GM13977 (cell line): ENCODE measurements around the gene C16orf74.

Experiments
- DNase-seq: peaks from one replicate; pipeline ENCODE4 v3.0.0; 2012; ENCODE audit warnings: low spot score
- in situ Hi-C: fragments of 300-500 bp; cut with MboI; formaldehyde crosslinking; loops from one replicate; pipeline ENCODE4 v1.12.0; 2022; ENCODE audit warnings: low sequenced_read_pairs, low pct_unique_long_range_greater_than_20kb, mixed read lengths, inconsistent platforms; ENCODE audit not compliant: unreplicated experiment
- TF ChIP-seq, protein P1 (sequence below): IDR thresholded peaks from 2 replicates; pipeline ENCODE4 v1.5.1; 2012; ENCODE audit warnings: mild to moderate bottlenecking, control low read depth; ENCODE audit not compliant: insufficient read depth; ENCODE audit errors: extremely low read depth, missing control alignments

The C16orf74 gene

DNA sequence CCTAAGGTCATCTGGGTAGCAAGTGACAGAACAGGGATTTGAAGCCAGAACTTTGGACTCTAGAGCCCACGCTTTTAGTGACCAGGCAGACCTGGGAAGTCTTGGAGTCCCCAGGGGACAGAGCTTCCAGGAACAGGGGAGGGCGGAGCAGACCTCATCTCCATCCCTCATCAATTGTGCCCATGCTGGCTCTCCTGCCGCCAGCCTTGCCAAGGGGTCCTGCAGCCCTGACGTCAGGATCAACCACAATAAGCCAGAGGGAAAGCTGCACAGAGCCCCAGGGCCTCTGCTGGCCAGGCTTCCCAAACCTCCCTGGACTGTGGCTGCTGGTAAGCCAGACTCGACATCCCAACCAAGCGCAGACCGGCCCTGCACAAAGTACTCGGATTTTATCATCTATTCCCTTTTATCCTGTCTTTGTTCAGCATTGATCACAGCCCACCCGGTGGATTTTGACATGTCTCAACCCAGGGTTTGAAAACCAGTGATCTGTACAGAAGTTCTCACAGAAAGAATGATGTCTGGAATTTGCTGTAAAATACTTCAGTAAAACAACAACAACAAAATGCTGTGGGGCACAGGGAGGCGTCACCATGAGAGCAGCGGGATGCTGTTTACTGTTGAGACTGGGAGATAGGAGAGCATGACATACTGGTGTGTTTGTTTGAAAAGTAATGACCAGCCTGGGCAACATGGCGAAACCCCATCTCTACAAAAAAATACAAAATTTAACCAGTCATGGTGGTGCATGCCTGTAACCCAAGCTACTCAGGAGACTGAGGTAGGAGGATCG, 11.8 kb downstream of the C16orf74 start:
- DNase-seq, result no peak
- in situ Hi-C loops, result no loop called here
- TF ChIP-seq, protein P1, sequence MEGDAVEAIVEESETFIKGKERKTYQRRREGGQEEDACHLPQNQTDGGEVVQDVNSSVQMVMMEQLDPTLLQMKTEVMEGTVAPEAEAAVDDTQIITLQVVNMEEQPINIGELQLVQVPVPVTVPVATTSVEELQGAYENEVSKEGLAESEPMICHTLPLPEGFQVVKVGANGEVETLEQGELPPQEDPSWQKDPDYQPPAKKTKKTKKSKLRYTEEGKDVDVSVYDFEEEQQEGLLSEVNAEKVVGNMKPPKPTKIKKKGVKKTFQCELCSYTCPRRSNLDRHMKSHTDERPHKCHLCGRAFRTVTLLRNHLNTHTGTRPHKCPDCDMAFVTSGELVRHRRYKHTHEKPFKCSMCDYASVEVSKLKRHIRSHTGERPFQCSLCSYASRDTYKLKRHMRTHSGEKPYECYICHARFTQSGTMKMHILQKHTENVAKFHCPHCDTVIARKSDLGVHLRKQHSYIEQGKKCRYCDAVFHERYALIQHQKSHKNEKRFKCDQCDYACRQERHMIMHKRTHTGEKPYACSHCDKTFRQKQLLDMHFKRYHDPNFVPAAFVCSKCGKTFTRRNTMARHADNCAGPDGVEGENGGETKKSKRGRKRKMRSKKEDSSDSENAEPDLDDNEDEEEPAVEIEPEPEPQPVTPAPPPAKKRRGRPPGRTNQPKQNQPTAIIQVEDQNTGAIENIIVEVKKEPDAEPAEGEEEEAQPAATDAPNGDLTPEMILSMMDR, result no peak

DNA sequence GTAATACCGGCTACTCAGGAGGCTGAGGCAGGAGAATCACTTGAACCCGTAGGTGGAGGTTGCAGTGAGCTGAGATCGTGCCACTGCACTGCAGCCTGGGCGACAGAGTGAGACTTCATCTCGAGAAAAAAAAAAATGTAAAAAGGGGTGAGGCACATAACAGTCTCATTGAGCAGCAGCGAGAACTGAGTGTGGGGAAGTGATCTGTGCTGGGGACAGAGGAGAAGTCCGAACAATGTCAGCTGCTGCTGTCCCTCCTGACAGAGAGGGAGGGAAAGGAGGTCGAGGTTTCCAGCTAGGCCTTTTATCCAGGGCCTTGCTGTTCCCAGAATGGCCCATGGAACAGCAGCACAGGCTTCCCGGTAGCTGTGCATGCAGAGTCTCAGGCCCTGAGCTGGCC, 14.0 kb downstream of the C16orf74 start:
- no peak for DNase-seq
- in situ Hi-C loops, result no loop called here
- TF ChIP-seq, protein P1, result no peak

DNA sequence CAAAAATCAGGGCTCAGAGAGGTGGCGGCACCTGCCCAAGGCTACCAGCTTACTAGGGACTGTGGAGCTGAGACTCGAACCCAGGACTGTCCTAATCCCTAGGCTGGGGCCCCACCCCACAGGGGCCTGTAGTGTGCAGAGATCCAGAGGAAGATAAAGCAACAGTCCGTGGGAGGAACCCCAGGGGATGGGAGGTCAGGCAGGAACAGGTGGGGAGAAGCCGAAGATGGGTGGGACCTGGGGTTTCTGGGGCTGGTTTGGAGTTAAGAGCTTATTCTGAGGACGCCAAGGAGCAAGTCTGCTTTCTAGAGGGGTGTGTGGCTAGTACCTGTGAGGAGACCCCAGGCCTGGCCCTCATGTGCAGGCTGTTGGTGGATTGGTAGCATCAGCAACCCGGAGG, 14.9 kb downstream of the C16orf74 start:
- TF ChIP-seq, protein P1, result no peak
- in situ Hi-C loops, result no loop called here
- DNase-seq, result no peak

DNA sequence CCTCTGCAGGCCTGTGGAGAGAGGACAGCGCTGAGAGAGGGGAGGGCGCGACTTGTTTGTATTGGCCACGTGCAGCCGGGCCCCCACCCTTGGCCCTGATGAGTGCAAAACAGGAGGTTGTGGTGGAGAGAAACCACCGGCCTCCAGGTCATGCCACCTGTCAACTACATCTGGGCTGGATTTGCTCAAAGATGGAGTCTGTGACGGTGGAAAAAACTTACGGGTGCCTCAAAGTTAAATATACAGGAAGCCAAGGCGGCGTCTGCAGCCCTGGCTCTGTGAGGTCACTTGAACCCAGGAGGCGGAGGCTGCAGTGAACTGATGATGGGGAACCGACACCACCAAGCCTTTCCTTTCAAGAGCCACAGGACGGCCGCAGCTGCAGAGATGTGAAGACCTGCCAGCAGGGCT, 15.7 kb downstream of the C16orf74 start:
- in situ Hi-C loops, result no loop called here
- peak; percentile 77 for DNase-seq
- TF ChIP-seq, protein P1, result no peak

DNA sequence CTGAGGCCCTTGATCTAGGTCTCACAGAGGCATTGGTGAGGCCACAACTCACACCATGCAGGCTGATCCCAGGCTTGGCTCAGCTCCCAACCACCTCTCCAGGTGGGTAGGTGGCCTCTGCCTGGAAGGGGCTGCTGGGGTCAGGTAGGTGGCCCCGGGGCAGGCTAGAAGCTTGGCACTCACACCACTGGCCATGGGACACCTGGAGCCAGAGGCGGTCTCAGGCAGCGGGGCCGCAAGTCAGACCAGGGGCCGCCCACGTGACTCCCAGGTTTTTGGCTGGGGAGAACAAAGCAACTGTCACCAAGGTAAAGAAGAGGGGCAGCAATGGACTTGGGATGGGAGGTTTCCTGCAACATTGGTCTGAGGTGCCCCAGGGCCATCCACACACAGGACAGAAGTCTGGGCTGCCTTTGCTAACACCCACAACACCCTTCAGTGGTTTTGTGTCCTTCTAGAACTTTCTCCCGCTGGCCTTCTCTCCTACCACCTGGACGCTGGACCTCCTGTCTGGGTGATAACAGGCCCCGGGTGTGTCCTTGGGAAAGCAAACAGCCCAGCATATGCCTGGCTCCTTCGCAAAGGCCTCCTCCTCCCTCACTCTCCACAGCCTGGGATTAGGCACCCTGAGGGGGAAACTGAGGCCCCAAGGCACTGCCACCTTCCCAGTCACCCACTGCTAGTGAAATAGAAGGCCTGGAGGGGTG, 16.4 kb downstream of the C16orf74 start:
- TF ChIP-seq, protein P1, result no peak
- in situ Hi-C loops, result no loop called here
- DNase-seq, result no peak

DNA sequence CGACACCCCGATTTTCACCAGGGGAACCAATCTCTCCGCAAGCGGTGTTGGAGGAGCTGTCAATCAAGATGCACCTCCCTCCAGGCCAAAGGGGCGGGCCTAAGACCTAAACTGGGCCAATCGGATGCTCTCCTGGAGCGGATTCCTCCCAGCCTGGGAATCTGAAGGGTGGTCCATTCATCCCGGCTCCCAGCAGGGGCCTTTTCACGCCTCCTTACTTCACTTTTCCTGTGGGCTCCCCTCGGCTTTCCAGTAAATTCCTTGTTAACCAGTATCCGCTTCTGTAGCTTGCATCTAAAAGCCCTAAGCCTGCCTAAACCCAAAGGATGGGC, 17.1 kb downstream of the C16orf74 start:
- TF ChIP-seq, protein P1, result no peak
- in situ Hi-C loops, result no loop called here
- DNase-seq, result no peak
